T47D (cell line): ENCODE results near the gene MPIG6B.
A peak's percentile ranks its signal among the peaks of the same experiment; 100 is the strongest.

ENCODE experiments used
- DNase-seq, 2 experiments: peaks; one replicate each; pipeline versions ENCODE4 v3.0.0 to v3.0.0-alpha.2; 2011 to 2012; ENCODE audit warnings: low read depth in 1 of 2, low spot score in 1 of 2
- JUND ChIP-seq: IDR thresholded peaks from 2 replicates; pipeline ENCODE4 v1.6.1; 2012; ENCODE audit warnings: low read depth
- in situ Hi-C: cut with HindIII; loops from 2 replicates; pipeline ENCODE4 v1.10.0; 2016; ENCODE audit warnings: low sequenced_read_pairs, low pct_unique_long_range_greater_than_20kb

Gene MPIG6B

GRCh38 chr6:31718265-31718664 lies 4.9 kb upstream of the MPIG6B start:
- peak; percentile 75 to 97 for DNase-seq
- in situ Hi-C loops = no loop called here
- TF ChIP-seq JUND = no peak

- TF ChIP-seq JUND = no peak
- DNase-seq = no peak
- in situ Hi-C loops = no loop called here
These were observed 4.2 kb upstream of the MPIG6B start for GRCh38 chr6:31719001-31719400.

GRCh38 chr6:31720196-31720770 lies 2.9 kb upstream of the MPIG6B start:
- no peak for TF ChIP-seq JUND
- in situ Hi-C loops = no loop called here
- no peak for DNase-seq

GRCh38 chr6:31721351-31722020 lies 1.7 kb upstream of the MPIG6B start, which contains the start of gene LY6G6C:
LY6G6C (minus strand) TSS chr6:31721746; CDS start chr6:31721679, 67 bp downstream.
- DNase-seq = no peak
- TF ChIP-seq JUND = no peak
- in situ Hi-C loops = no loop called here

- in situ Hi-C loops = no loop called here
- no peak for DNase-seq
- TF ChIP-seq JUND = no peak
These were observed 1.0 kb upstream of the MPIG6B start for GRCh38 chr6:31722173-31722572.

- no peak for DNase-seq
- TF ChIP-seq JUND = no peak
- in situ Hi-C loops = no loop called here
These were observed 963 bp downstream of the MPIG6B start for GRCh38 chr6:31723980-31724691.

- no peak for DNase-seq
- in situ Hi-C loops = no loop called here
- no peak for TF ChIP-seq JUND
These were observed 2.6 kb downstream of the MPIG6B start for GRCh38 chr6:31725502-31726350.

GRCh38 chr6:31727034-31727716 lies 4.0 kb downstream of the MPIG6B start:
- in situ Hi-C loops = no loop called here

GRCh38 chr6:31727717-31728671 lies 4.8 kb downstream of the MPIG6B start:
- DNase-seq = peak; percentile 57 to 66
- in situ Hi-C loops = no loop called here
- no peak for TF ChIP-seq JUND

More at GRCh38 chr6:31727034-31727716, 4.0 kb downstream of the MPIG6B start:
- no peak for DNase-seq
- TF ChIP-seq JUND = no peak

GRCh38 chr6:31728767-31729514 lies 5.8 kb downstream of the MPIG6B start, which contains the start of gene DDAH2:
DDAH2 (minus strand) TSS chr6:31729299; CDS start chr6:31729161, 138 bp downstream.
- DNase-seq = peak in 1 of 2 experiments; percentile 55
- TF ChIP-seq JUND = no peak
- in situ Hi-C loops = no loop called here
